GM12891 (cell line): ENCODE data around the gene KIR2DL1.
"Not testable (repeated sequence)": the region's sequence is repeated elsewhere in the genome, so short reads cannot be mapped to it uniquely, and the experiment has no call there.

ENCODE experiments used
- DNase-seq: peaks from one replicate; pipeline ENCODE4 v3.0.0; 2011; ENCODE audit warnings: low spot score; ENCODE audit not compliant: insufficient read length
- FAIRE-seq: peaks from 2 replicates; lab custom pipeline; 2011; peaks lifted over from hg19 to GRCh38; lab: Jason Lieb, UNC
- PAX5 ChIP-seq: IDR thresholded peaks from 2 replicates; pipeline ENCODE4 v1.6.1; 2011; ENCODE audit warnings: low read length, moderate library complexity, mild to moderate bottlenecking; ENCODE audit not compliant: insufficient read depth, severe bottlenecking
- POLR2A ChIP-seq: IDR thresholded peaks from 2 replicates; pipeline ENCODE4 v1.6.1; 2011; ENCODE audit warnings: low read depth, low read length, control low read depth
- POLR2AphosphoS5 ChIP-seq: IDR thresholded peaks from 2 replicates; pipeline ENCODE4 v1.6.1; 2011; ENCODE audit warnings: low read depth, low read length, control low read depth
- POU2F2 ChIP-seq: IDR thresholded peaks from 2 replicates; pipeline ENCODE4 v1.6.1; 2011; ENCODE audit warnings: low read depth, mild to moderate bottlenecking, control low read depth, low read length, moderate library complexity
- SPI1 ChIP-seq: IDR thresholded peaks from 2 replicates; pipeline ENCODE4 v1.6.1; 2011; ENCODE audit warnings: low read depth, low read length, control low read depth
- TAF1 ChIP-seq: IDR thresholded peaks from 2 replicates; pipeline ENCODE4 v1.6.1; 2011; ENCODE audit warnings: low read depth, low read length, control low read depth

KIR2DL1 gene

DNA sequence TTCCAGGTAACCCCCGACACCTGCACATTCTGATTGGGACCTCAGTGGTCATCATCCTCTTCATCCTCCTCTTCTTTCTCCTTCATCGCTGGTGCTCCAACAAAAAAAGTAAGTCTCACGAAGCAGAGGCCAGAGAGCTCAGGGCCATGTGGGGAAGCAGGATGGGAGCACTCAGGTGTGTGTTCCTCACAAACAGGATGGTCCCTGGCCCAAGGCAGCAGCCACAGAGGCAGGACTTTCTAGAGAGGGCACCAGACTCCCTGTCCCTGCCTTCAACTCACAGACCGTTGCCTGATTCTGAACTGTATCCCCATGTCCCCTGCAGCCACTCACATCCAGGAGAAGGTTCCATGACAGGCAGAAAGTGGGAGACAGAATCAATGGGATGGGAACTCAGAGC, 13.3 kb downstream of the KIR2DL1 start:
- FAIRE-seq, DNase-seq: not testable (repeated sequence)

DNA sequence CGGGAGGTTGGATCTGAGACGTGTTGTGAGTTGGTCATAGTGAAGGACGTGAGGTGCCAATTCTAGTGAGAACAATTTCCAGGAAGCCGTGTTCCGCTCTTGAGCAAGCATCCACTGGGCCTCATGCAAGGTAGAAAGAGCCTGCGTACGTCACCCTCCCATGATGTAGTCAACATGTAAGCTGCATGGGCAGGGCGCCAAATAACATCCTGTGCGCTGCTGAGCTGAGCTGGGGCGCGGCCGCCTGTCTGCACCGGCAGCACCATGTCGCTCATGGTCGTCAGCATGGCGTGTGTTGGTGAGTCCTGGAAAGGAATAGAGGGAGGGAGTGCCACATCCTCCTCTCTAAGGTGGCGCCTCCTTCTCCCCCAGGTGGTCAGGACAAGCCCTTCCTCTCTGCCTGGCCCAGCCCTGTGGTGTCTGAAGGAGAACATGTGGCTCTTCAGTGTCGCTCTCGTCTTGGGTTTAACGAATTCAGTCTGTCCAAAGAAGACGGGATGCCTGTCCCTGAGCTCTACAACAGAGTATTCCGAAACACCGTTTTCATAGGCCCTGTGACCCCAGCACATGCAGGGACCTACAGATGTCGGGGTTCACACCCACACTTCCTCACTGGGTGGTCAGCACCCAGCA, 16.6 kb downstream of the KIR2DL1 start:
- DNase-seq, FAIRE-seq: not testable (repeated sequence)

DNA sequence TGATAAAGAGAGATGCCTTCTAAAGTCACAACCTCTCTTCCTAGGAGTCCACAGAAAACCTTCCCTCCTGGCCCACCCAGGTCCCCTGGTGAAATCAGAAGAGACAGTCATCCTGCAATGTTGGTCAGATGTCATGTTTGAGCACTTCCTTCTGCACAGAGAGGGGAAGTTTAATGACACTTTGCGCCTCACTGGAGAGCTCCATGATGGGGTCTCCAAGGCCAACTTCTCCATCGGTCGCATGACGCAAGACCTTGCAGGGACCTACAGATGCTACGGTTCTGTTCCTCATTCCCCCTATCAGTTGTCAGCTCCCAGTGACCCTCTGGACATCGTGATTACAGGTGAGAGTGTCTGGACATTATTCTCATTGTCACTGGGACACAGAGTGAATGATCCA, 18.6 kb downstream of the KIR2DL1 start:
- FAIRE-seq, DNase-seq: not testable (repeated sequence)

GRCh38 chr19:54790711-54791110, 21.1 kb downstream of the KIR2DL1 start:
- TF ChIP-seq SPI1 (no peak), TAF1 (no peak), POLR2A (no peak), POLR2AphosphoS5 (no peak), PAX5 (no peak), POU2F2 (no peak)
- DNase-seq: no peak
- no peak for FAIRE-seq

GRCh38 chr19:54791476-54791875, 21.9 kb downstream of the KIR2DL1 start:
- FAIRE-seq (no peak), DNase-seq (no peak)
- no peak for TF ChIP-seq PAX5
- TF ChIP-seq POU2F2: no peak
- no peak for TF ChIP-seq TAF1
- no peak for TF ChIP-seq POLR2A
- no peak for TF ChIP-seq POLR2AphosphoS5
- no peak for TF ChIP-seq SPI1

DNA sequence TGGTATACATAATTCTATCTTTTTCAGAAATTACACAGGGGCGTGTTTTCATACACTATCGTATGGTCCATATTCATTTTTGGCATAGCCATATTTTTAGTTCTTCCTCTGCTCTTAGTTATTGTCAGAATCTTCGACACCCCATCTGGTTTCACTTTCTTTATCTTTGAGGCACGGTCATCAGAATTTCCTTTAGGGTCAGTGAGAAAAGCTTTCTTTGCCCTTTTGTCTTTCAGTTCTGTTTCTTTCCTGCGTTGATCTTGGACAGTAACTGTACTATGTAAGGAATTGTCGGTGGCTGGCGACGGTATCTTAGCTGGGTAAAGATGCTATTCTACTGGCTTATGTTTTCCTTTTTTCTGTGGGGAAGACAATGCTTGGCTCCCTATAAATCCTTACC, 23.2 kb downstream of the KIR2DL1 start:
- DNase-seq: no peak

GRCh38 chr19:54795758-54796157, 26.2 kb downstream of the KIR2DL1 start:
- no peak for DNase-seq
- TF ChIP-seq POLR2A: no peak
- no peak for TF ChIP-seq TAF1
- no peak for TF ChIP-seq PAX5
- FAIRE-seq: no peak

More for the DNA sequence above, 23.2 kb downstream of the KIR2DL1 start:
- FAIRE-seq: no peak
- no peak for TF ChIP-seq PAX5
- no peak for TF ChIP-seq POU2F2
- TF ChIP-seq SPI1: peak; percentile 32; the same call in 1 of the 2 replicates
- TF ChIP-seq POLR2A: no peak
- TF ChIP-seq POLR2AphosphoS5: no peak
- TF ChIP-seq TAF1: no peak

DNA sequence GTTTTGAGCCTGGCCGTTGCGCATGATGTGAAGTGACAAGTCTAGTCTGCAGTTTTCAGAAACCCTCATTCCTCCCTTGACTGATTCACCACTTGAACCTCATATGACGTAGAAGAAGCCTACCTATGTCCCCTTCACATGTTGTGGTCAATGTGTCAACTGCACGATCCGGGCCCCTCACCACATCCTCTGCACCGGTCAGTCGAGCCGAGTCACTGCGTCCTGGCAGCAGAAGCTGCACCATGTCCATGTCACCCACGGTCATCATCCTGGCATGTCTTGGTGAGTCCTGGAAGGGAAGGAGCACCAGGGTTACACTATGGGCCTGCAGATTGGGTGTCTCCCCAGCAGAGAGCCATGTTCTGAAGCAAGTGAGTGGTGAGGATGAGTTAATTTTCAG, 33.8 kb downstream of the KIR2DL1 start, which contains the start of gene KIR2DL4:
Gene KIR2DL4, plus strand, starts transcription at position 201 of the 400 bp plus-strand sequence. Its CDS starts 42 bp downstream, at position 243.
- DNase-seq (no peak), FAIRE-seq (no peak)
- TF ChIP-seq POU2F2 (no peak), TAF1 (no peak), SPI1 (no peak), POLR2AphosphoS5 (no peak), PAX5 (no peak), POLR2A (no peak)

- DNase-seq (no peak), FAIRE-seq (no peak)
- TF ChIP-seq POU2F2 (no peak), POLR2A (no peak), POLR2AphosphoS5 (no peak), PAX5 (no peak), SPI1 (no peak), TAF1 (no peak)
Measured at GRCh38 chr19:54804101-54804500, 34.5 kb downstream of the KIR2DL1 start.

DNA sequence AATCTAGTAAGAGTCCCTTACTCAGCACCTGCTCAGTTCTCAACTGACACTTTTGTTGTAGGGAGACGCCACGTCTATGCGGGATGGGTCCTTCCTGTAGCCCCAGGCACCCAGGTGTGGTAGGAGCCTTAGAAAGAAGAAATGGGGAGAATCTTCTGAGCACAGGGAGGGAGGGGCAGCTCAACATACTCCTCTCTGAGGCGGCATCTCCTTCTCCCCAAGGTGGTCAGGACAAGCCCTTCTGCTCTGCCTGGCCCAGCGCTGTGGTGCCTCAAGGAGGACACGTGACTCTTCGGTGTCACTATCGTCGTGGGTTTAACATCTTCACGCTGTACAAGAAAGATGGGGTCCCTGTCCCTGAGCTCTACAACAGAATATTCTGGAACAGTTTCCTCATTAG, 35.0 kb downstream of the KIR2DL1 start:
- DNase-seq: no peak
- TF ChIP-seq SPI1: no peak
- no peak for TF ChIP-seq PAX5
- no peak for TF ChIP-seq POLR2AphosphoS5
- no peak for TF ChIP-seq TAF1
- TF ChIP-seq POLR2A: no peak
- no peak for TF ChIP-seq POU2F2
- FAIRE-seq: no peak
